HG03521 (cell line): ENCODE results near the gene FAM168A.
"Not testable (repeated sequence)": the region's sequence is repeated elsewhere in the genome, so short reads cannot be mapped to it uniquely, and the experiment has no call there.

Experiments used
- ATAC-seq: cut with Tn5 transposase; IDR thresholded peaks from one replicate; pipeline ENCODE4 v1.9.1; 2021; ENCODE audit warnings: mild to moderate bottlenecking, moderate library complexity; ENCODE audit not compliant: unreplicated experiment

Gene FAM168A

GRCh38 chr11:73475549-73476095 is 122.3 kb downstream of the FAM168A start:
- no peak for ATAC-seq

GRCh38 chr11:73473252-73473651 is 124.7 kb downstream of the FAM168A start:
- no peak for ATAC-seq

- ATAC-seq: not testable (repeated sequence)
Measured at GRCh38 chr11:73470036-73470612, 127.8 kb downstream of the FAM168A start.

GRCh38 chr11:73469401-73469800 is 128.5 kb downstream of the FAM168A start:
- no peak for ATAC-seq

- no peak for ATAC-seq
Measured at GRCh38 chr11:73468590-73469161, 129.2 kb downstream of the FAM168A start.

- ATAC-seq: no peak
Measured at GRCh38 chr11:73467505-73467904, 130.4 kb downstream of the FAM168A start.

- ATAC-seq: no peak
Measured at GRCh38 chr11:73466643-73467042, 131.3 kb downstream of the FAM168A start.

GRCh38 chr11:73465871-73466270 is 132.0 kb downstream of the FAM168A start:
- ATAC-seq: no peak

GRCh38 chr11:73465023-73465675 is 132.8 kb downstream of the FAM168A start:
- no peak for ATAC-seq

GRCh38 chr11:73464347-73464746 is 133.6 kb downstream of the FAM168A start:
- no peak for ATAC-seq

GRCh38 chr11:73463359-73463758 is 134.6 kb downstream of the FAM168A start:
- ATAC-seq: no peak

- ATAC-seq: no peak
Measured at GRCh38 chr11:73461964-73462363, 135.9 kb downstream of the FAM168A start.

GRCh38 chr11:73461335-73461840 is 136.5 kb downstream of the FAM168A start:
- ATAC-seq: no peak

GRCh38 chr11:73458201-73458600 is 139.7 kb downstream of the FAM168A start:
- ATAC-seq: no peak

GRCh38 chr11:73454987-73455386 is 142.9 kb downstream of the FAM168A start:
- no peak for ATAC-seq

- no peak for ATAC-seq
Measured at GRCh38 chr11:73453562-73453961, 144.3 kb downstream of the FAM168A start.

- no peak for ATAC-seq
Measured at GRCh38 chr11:73452726-73453125, 145.2 kb downstream of the FAM168A start.

GRCh38 chr11:73451896-73452295 is 146.0 kb downstream of the FAM168A start:
- ATAC-seq: no peak

GRCh38 chr11:73446766-73447165 is 151.1 kb downstream of the FAM168A start:
- no peak for ATAC-seq

GRCh38 chr11:73445980-73446379 is 151.9 kb downstream of the FAM168A start:
- ATAC-seq: no peak

- no peak for ATAC-seq
Measured at GRCh38 chr11:73439002-73439843, 158.7 kb downstream of the FAM168A start.
